GM12878 (cell line): ENCODE measurements around the gene NR2F1-AS1. TPM values are rescaled to one million over a fixed set of nuclear protein-coding genes. Genes with fewer than 3 reads are reported as not detected.

Experiments used
- ATAC-seq: fragments of 200-7000 bp; cut with Tn5 transposase; 3 replicates; pipeline ENCODE4 v1.9.1; 2020; ENCODE audit warnings: mild to moderate bottlenecking, moderate library complexity
- BruUV-seq: library from RNA; stranded (reverse); fragments of 400-500 nt; replicated peaks from 2 replicates; lab custom pipeline; 2021; lab: Mats Ljungman, UMichigan
- CTCF ChIA-PET: fragments of 300-600 bp; sonication (Branson Sonifier 250); formaldehyde crosslinking; extraction: SDS; loops from one replicate; lab custom pipeline; 2021; ENCODE audit warnings: inconsistent platforms; lab: Yijun Ruan, JAX
- POLR2A ChIA-PET: fragments of 350-600 bp; formaldehyde crosslinking; extraction: SDS; loops from one replicate; lab custom pipeline; 2021; ENCODE audit warnings: inconsistent platforms; lab: Charles Lee
- RAD21 ChIA-PET: fragments of 300-600 bp; sonication (Branson Sonifier 250); formaldehyde crosslinking; loops from one replicate; lab custom pipeline; 2023; ENCODE audit warnings: antibody characterized with exemption; ENCODE audit not compliant: unreplicated experiment; lab: Charles Lee
- SMC1A ChIA-PET: fragments of 300-600 bp; sonication (Branson Sonifier 250); formaldehyde crosslinking; loops from one replicate; lab custom pipeline; 2023; ENCODE audit not compliant: unreplicated experiment, uncharacterized antibody; lab: Charles Lee
- DNase-seq: peaks from one replicate; pipeline ENCODE4 v3.0.0-alpha.2; 2011; ENCODE audit warnings: low read depth, low spot score
- FAIRE-seq: peaks from 3 replicates; lab custom pipeline; 2011; peaks lifted over from hg19 to GRCh38; lab: Jason Lieb, UNC
- H2AFZ ChIP-seq: 2 replicates; pipeline ENCODE4 v1.6.0; 2011; ENCODE audit warnings: low read depth, low read length, control low read depth; ENCODE audit not compliant: control insufficient read depth
- H3K27ac ChIP-seq: 2 replicates; pipeline ENCODE4 v1.5.1; 2011; ENCODE audit warnings: control low read depth; ENCODE audit not compliant: control insufficient read depth, insufficient read depth
- H3K27me3 ChIP-seq, 2 experiments: replicated peaks in 1 of 2; 2 replicates each; pipeline versions ENCODE4 v1.6.0 to v1.6.1; 2011; ENCODE audit warnings: low read length in 1 of 2; ENCODE audit not compliant: control insufficient read depth in 2 of 2, insufficient read depth in 2 of 2
- H3K36me3 ChIP-seq, 2 experiments: 2 replicates each; pipeline ENCODE4 v1.5.1; 2011; ENCODE audit warnings: low read length in 1 of 2; ENCODE audit not compliant: control insufficient read depth in 2 of 2, insufficient read depth in 2 of 2
- H3K4me1 ChIP-seq: 2 replicates; pipeline ENCODE4 v1.6.1; 2011; ENCODE audit warnings: mild to moderate bottlenecking, low read length, moderate library complexity, mixed read lengths; ENCODE audit not compliant: control insufficient read depth, insufficient read depth
- H3K4me2 ChIP-seq: 2 replicates; pipeline ENCODE4 v1.6.0; 2011; ENCODE audit warnings: control low read depth; ENCODE audit not compliant: control insufficient read depth, insufficient read depth
- H3K4me3 ChIP-seq: fragments of 200-600 bp; sonication (generic); 2 replicates; pipeline ENCODE4 v1.5.1; 2016
- H3K79me2 ChIP-seq: 2 replicates; pipeline ENCODE4 v1.6.0; 2011; ENCODE audit warnings: low read length; ENCODE audit not compliant: control insufficient read depth, insufficient read depth
- H3K9ac ChIP-seq: 2 replicates; pipeline ENCODE4 v1.8.0; 2011; ENCODE audit warnings: low read length, control low read depth, mixed read lengths; ENCODE audit not compliant: control insufficient read depth, insufficient read depth
- H3K9me3 ChIP-seq: replicated peaks from 3 replicates; pipeline ENCODE4 v1.5.1; 2011; ENCODE audit warnings: mild to moderate bottlenecking, low read length; ENCODE audit not compliant: control insufficient read depth, insufficient read depth
- H4K20me1 ChIP-seq: 2 replicates; pipeline ENCODE4 v1.6.0; 2011; ENCODE audit not compliant: control insufficient read depth, insufficient read depth
- ELK1 ChIP-seq: IDR thresholded peaks from 2 replicates; pipeline ENCODE4 v1.6.1; 2012; ENCODE audit warnings: low read depth, low read length, improper control_type of control experiment
- EZH2 ChIP-seq: IDR thresholded peaks from 2 replicates; pipeline ENCODE4 v1.6.1; 2012; ENCODE audit warnings: low read depth, mild to moderate bottlenecking, control low read depth, inconsistent platforms, low read length, borderline replicate concordance; ENCODE audit not compliant: control insufficient read depth
- KDM1A ChIP-seq: fragments of 200-600 bp; sonication (generic); IDR thresholded peaks from 2 replicates; pipeline ENCODE4 v1.6.1; 2016; ENCODE audit warnings: borderline replicate concordance
- MTA3 ChIP-seq: IDR thresholded peaks from 2 replicates; pipeline ENCODE4 v1.6.1; 2012; ENCODE audit warnings: low read length, inconsistent platforms, borderline replicate concordance
- NBN ChIP-seq: fragments of 450-650 bp; IDR thresholded peaks from 2 replicates; pipeline ENCODE4 v1.6.1; 2016
- NRF1 ChIP-seq: conservative IDR thresholded peaks from 2 replicates; pipeline ENCODE4 v1.6.1; 2011; ENCODE audit warnings: mild to moderate bottlenecking, low read depth, low read length, improper control_type of control experiment
- POLR2AphosphoS5 ChIP-seq: IDR thresholded peaks from 2 replicates; pipeline ENCODE4 v1.6.1; 2011; ENCODE audit warnings: mild to moderate bottlenecking, low read length, inconsistent platforms
- POU2F2 ChIP-seq: IDR thresholded peaks from 3 replicates; pipeline ENCODE4 v1.6.1; 2011; ENCODE audit warnings: low read depth, mild to moderate bottlenecking, low read length, borderline replicate concordance
- RAD21 ChIP-seq: IDR thresholded peaks from 2 replicates; pipeline ENCODE4 v1.6.1; 2011; ENCODE audit warnings: mild to moderate bottlenecking, low read depth, low read length, moderate library complexity; ENCODE audit not compliant: insufficient read depth
- SMAD1 ChIP-seq: fragments of 450-650 bp; IDR thresholded peaks from 2 replicates; pipeline ENCODE4 v1.6.1; 2018; ENCODE audit warnings: mild to moderate bottlenecking, low read depth; ENCODE audit not compliant: partially characterized antibody
- TARDBP ChIP-seq: IDR thresholded peaks from 2 replicates; pipeline ENCODE4 v1.6.1; 2016; ENCODE audit warnings: borderline replicate concordance
- ZBTB4 ChIP-seq: fragments of 450-650 bp; formaldehyde crosslinking; IDR thresholded peaks from 2 replicates; pipeline ENCODE4 v1.4.0; 2022; ENCODE audit warnings: mild to moderate bottlenecking, moderate library complexity
- ZZZ3 ChIP-seq: IDR thresholded peaks from 2 replicates; pipeline ENCODE4 v1.6.1; 2011; ENCODE audit warnings: low read depth; ENCODE audit not compliant: control insufficient read depth, insufficient read length
- in situ Hi-C: fragments of 300-500 bp; cut with MboI; formaldehyde crosslinking; loops from 9 replicates; pipeline ENCODE4 v1.14.3; 2018; ENCODE audit warnings: mixed read lengths
- intact Hi-C: fragments of 100-400 bp; cut with micrococcal nuclease; formaldehyde crosslinking; loops from one replicate; pipeline ENCODE4 v1.14.2; 2022; ENCODE audit not compliant: unreplicated experiment
- polyA plus RNA-seq, 11 experiments: library from polyadenylated mRNA; depleted of rRNA in 4 of 11; unstranded in 6 of 11; stranded (reverse) in 5 of 11; fragments of >200 nt; fragmentation: Nextera tagmentation in 4 of 11; fragmentation: Illumina TruSeq in 1 of 11; extraction: Ambion mirVana in 4 of 11; extraction: Trizol in 1 of 11; gene quantifications; 1 replicate in 1 of 11; 2 replicates in 10 of 11; pipeline versions ENCODE4 v1.2.1 to v1.2.3, GENCODE V29; 2011 to 2016; ENCODE audit warnings: inconsistent platforms in 2 of 11, missing spikeins in 2 of 11, low read depth in 1 of 11
- total RNA-seq, 4 experiments: library from RNA; depleted of rRNA in 3 of 4; stranded (reverse); fragments of >200 nt in 3 of 4; fragmentation: Illumina TruSeq in 1 of 4; extraction: Trizol in 1 of 4; gene quantifications; 2 replicates each; pipeline versions ENCODE4 v1.2.1 to v1.2.3, GENCODE V29; 2013 to 2021
- TF ChIP-seq, protein P1 (sequence below): fragments of 450-650 bp; IDR thresholded peaks from 2 replicates; pipeline ENCODE4 v1.6.1; 2016; ENCODE audit warnings: mild to moderate bottlenecking
- TF ChIP-seq, protein P2 (sequence below): fragments of 450-650 bp; formaldehyde crosslinking; IDR thresholded peaks from 2 replicates; pipeline ENCODE4 v1.4.0; 2020; ENCODE audit warnings: mild to moderate bottlenecking, moderate library complexity

NR2F1-AS1 gene
- total and polyA plus RNA-seq, 10 of the 15 experiments (the other 5 are each of a cell fraction or from before 2014, with no cell fraction given), result 0.11 to 0.85 (median 0.27) TPM

DNA sequence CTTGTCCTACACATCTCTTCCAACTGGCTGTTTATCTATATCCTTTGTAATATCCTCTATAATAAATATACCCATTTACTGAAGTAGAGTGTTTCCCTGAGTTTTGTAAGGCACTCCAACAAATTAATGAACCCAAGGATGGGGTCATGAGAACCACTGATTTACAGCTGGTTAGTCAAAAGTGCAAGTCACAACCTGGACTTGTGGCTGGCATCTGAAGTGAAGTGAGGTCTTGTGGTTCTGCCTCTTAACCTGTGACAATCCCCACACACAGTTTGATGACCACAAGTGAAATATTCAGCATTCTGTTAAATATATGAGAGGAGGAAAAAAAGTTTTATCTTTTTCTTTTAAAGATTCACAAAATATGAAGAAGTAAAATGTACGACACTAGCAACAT, 126.1 kb downstream of the NR2F1-AS1 start (continued):
- TF ChIP-seq SMAD1 (no peak), TARDBP (no peak), RAD21 (no peak), NRF1 (no peak), NBN (no peak)
- TF ChIP-seq, protein P1, sequence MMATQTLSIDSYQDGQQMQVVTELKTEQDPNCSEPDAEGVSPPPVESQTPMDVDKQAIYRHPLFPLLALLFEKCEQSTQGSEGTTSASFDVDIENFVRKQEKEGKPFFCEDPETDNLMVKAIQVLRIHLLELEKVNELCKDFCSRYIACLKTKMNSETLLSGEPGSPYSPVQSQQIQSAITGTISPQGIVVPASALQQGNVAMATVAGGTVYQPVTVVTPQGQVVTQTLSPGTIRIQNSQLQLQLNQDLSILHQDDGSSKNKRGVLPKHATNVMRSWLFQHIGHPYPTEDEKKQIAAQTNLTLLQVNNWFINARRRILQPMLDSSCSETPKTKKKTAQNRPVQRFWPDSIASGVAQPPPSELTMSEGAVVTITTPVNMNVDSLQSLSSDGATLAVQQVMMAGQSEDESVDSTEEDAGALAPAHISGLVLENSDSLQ, result no peak

GRCh38 chr5:93452255-93452654, 128.8 kb downstream of the NR2F1-AS1 start:
- no peaks in the 10 kb centered on the region for H3K4me1 ChIP-seq
- FAIRE-seq (no peak), ATAC-seq (no peak), DNase-seq (no peak)
- H3K4me3 ChIP-seq, result no peak overlapping the region
- no peaks in the 10 kb centered on the region for H3K79me2 ChIP-seq
- in situ Hi-C loops (no loop called here), intact Hi-C loops (no loop called here)
- ChIA-PET POLR2A (no interaction called here), CTCF (interaction anchor here (0.6 kb wide), 1 partner anchor 500 kb away, joined by 3 read pairs; no protein-coding TSS in a partner anchor), SMC1A (no interaction called here), RAD21 (no interaction called here)
- H3K9me3 ChIP-seq, result no peaks in the 10 kb centered on the region
- BruUV-seq, result no TSS peak
- no peak overlapping the region for H3K9ac ChIP-seq
- no peaks in the 10 kb centered on the region for H3K36me3 ChIP-seq
- no peaks in the 10 kb centered on the region for H4K20me1 ChIP-seq
- no peak overlapping the region for H3K4me2 ChIP-seq
- no peaks in the 10 kb centered on the region for H3K27me3 ChIP-seq
- no peak overlapping the region for H2AFZ ChIP-seq
- no peak overlapping the region for H3K27ac ChIP-seq
- TF ChIP-seq, protein P2, sequence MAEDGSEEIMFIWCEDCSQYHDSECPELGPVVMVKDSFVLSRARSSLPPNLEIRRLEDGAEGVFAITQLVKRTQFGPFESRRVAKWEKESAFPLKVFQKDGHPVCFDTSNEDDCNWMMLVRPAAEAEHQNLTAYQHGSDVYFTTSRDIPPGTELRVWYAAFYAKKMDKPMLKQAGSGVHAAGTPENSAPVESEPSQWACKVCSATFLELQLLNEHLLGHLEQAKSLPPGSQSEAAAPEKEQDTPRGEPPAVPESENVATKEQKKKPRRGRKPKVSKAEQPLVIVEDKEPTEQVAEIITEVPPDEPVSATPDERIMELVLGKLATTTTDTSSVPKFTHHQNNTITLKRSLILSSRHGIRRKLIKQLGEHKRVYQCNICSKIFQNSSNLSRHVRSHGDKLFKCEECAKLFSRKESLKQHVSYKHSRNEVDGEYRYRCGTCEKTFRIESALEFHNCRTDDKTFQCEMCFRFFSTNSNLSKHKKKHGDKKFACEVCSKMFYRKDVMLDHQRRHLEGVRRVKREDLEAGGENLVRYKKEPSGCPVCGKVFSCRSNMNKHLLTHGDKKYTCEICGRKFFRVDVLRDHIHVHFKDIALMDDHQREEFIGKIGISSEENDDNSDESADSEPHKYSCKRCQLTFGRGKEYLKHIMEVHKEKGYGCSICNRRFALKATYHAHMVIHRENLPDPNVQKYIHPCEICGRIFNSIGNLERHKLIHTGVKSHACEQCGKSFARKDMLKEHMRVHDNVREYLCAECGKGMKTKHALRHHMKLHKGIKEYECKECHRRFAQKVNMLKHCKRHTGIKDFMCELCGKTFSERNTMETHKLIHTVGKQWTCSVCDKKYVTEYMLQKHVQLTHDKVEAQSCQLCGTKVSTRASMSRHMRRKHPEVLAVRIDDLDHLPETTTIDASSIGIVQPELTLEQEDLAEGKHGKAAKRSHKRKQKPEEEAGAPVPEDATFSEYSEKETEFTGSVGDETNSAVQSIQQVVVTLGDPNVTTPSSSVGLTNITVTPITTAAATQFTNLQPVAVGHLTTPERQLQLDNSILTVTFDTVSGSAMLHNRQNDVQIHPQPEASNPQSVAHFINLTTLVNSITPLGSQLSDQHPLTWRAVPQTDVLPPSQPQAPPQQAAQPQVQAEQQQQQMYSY (CRISPR knock-in tag), result no peak
- TF ChIP-seq MTA3 (no peak), POU2F2 (no peak), ZZZ3 (no peak), ZBTB4 (CRISPR knock-in tag) (no peak), POLR2AphosphoS5 (no peak), ELK1 (no peak), RAD21 (no peak), KDM1A (no peak), TARDBP (no peak), EZH2 (no peak)
